Renal cortical epithelial cell (primary cell): ENCODE measurements around the gene DNASE1L2. TPM values are rescaled to one million over a fixed set of nuclear protein-coding genes. Genes with fewer than 3 reads are reported as not detected.

Experiments used
- DNase-seq: peaks from one replicate; pipeline ENCODE4 v3.0.0-alpha.2; 2011; ENCODE audit warnings: low read depth
- total RNA-seq: library from RNA; depleted of rRNA; stranded (reverse); fragments of >200 nt; gene quantifications from 2 replicates; pipeline ENCODE4 v1.2.3, GENCODE V29; 2014

Gene DNASE1L2
- total RNA-seq, 1 donor from 2014 or later = 1.1 TPM

- DNase-seq = no peak
Measured at GRCh38 chr16:2286550-2286949, 50.3 kb downstream of the DNASE1L2 start.

- DNase-seq = no peak
Measured at GRCh38 chr16:2287916-2288547, 51.8 kb downstream of the DNASE1L2 start.

Other genes with a start within 250 kb of the DNASE1L2 start
- 2.0 and 8.0 TPM in 2 replicates for gene SYNGR3, start 246.5 kb upstream of the DNASE1L2 start, total RNA-seq
- 10.1 and 22.4 TPM in 2 replicates for gene ZNF598, start 226.6 kb upstream of the DNASE1L2 start, total RNA-seq
- 0.10 TPM in 1 of 2 replicates, not detected in the other for gene NPW, start 216.7 kb upstream of the DNASE1L2 start, total RNA-seq
- 3.5 and 6.3 TPM in 2 replicates for gene NHERF2, start 209.5 kb upstream of the DNASE1L2 start, total RNA-seq
- 11.4 and 24.5 TPM in 2 replicates for gene NTHL1, start 188.6 kb upstream of the DNASE1L2 start, total RNA-seq
- gene TSC2, start 188.5 kb upstream of the DNASE1L2 start, total RNA-seq = 24.5 and 63.6 TPM in 2 replicates
- 17.4 and 98.0 TPM in 2 replicates for gene PKD1, start 100.5 kb upstream of the DNASE1L2 start, total RNA-seq
- gene RAB26, start 87.8 kb upstream of the DNASE1L2 start, total RNA-seq = 0.69 and 0.70 TPM in 2 replicates
- 41.8 and 66.1 TPM in 2 replicates for gene TRAF7, start 80.7 kb upstream of the DNASE1L2 start, total RNA-seq
- under 0.01 and 0.15 TPM in 2 replicates for gene CASKIN1, start 39.8 kb upstream of the DNASE1L2 start, total RNA-seq
- gene MLST8, start 31.0 kb upstream of the DNASE1L2 start, total RNA-seq = 16.7 and 22.2 TPM in 2 replicates
- gene BRICD5, start 25.6 kb upstream of the DNASE1L2 start, total RNA-seq = 0.17 and 1.7 TPM in 2 replicates
- gene PGP, start 21.6 kb upstream of the DNASE1L2 start, total RNA-seq = 9.7 and 29.9 TPM in 2 replicates
- gene E4F1, start 12.9 kb upstream of the DNASE1L2 start, total RNA-seq = 29.7 and 32.7 TPM in 2 replicates
- gene ECI1, start 15.1 kb downstream of the DNASE1L2 start, total RNA-seq = 36.0 and 43.1 TPM in 2 replicates
- gene RNPS1, start 31.7 kb downstream of the DNASE1L2 start, total RNA-seq = 76.4 and 94.4 TPM in 2 replicates
- 13.2 and 16.5 TPM in 2 replicates for gene ABCA3, start 104.3 kb downstream of the DNASE1L2 start, total RNA-seq
- gene CCNF, start 193.0 kb downstream of the DNASE1L2 start, total RNA-seq = 3.7 and 14.9 TPM in 2 replicates
- 2.3 and 6.3 TPM in 2 replicates for gene TEDC2, start 223.7 kb downstream of the DNASE1L2 start, total RNA-seq
- 1.2 TPM in 1 of 2 replicates, not detected in the other for gene NTN3, start 234.9 kb downstream of the DNASE1L2 start, total RNA-seq
- 6.3 and 18.3 TPM in 2 replicates for gene TBC1D24, start 238.7 kb downstream of the DNASE1L2 start, total RNA-seq